ENCODE results near the gene NME7.

The NME7 gene

DNA sequence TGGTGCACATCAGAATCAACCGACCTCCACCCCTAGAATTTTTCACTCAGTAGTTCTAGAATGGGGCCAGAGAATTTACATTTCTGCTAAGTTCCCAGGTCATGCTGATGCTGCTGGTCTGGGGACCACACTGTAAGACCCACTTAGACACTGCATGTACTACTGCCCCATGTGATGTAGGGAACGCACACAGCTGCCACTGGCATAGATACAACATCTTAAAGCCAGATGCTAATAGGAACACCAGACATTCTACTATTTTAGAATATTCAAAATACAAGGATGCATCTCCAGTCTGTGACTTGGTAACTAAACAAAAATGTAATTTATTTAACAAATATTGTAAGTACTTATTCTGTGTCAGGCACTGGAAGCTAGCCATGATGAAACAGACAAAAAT is 275.2 kb downstream of the NME7 start:
- Histone ChIP-seq H3K4me3 (ENCODE audit: low read depth in 1 of 2, low read length in 1 of 2) (no peak overlapping the region), H3K27me3 (no peaks in the 10 kb centered on the region), H3K4me1 (ENCODE audit: control insufficient read depth in 1 of 2, insufficient read depth in 1 of 2, low read depth in 1 of 2, low read length in 1 of 2) (no peaks in the 10 kb centered on the region), H3K9me3 (no peaks in the 10 kb centered on the region), H3K36me3 (no peaks in the 10 kb centered on the region), H3K27ac (no peak overlapping the region)
- TF ChIP-seq, protein P1, sequence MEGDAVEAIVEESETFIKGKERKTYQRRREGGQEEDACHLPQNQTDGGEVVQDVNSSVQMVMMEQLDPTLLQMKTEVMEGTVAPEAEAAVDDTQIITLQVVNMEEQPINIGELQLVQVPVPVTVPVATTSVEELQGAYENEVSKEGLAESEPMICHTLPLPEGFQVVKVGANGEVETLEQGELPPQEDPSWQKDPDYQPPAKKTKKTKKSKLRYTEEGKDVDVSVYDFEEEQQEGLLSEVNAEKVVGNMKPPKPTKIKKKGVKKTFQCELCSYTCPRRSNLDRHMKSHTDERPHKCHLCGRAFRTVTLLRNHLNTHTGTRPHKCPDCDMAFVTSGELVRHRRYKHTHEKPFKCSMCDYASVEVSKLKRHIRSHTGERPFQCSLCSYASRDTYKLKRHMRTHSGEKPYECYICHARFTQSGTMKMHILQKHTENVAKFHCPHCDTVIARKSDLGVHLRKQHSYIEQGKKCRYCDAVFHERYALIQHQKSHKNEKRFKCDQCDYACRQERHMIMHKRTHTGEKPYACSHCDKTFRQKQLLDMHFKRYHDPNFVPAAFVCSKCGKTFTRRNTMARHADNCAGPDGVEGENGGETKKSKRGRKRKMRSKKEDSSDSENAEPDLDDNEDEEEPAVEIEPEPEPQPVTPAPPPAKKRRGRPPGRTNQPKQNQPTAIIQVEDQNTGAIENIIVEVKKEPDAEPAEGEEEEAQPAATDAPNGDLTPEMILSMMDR (IDR thresholded peaks at IDR 0.05): no peak

DNA sequence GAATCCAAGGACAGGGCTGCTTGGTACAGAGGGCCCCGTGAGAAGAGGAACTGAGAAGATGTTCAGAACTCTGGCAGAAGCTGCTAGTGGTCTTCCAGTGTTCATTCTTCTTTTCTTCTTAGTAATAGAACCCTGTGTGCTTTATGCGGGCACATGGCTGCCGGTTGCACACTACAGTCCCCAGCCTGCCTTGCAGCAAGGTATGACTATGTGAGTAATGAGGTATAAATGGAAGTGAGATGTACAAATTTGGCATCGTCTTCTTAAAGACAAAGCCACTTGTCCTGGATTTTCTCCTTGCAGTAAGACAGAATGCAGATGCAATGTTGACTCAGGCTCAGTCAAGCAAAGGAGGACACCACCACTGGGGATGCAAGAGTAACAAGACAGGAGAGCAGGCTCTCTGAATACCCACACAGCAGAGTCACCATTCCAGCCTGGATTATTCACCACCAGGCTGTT is 276.1 kb downstream of the NME7 start:
- H3K4me3 ChIP-seq (ENCODE audit: low read depth in 1 of 2, low read length in 1 of 2): no peak overlapping the region
- H3K4me1 ChIP-seq (ENCODE audit: control insufficient read depth in 1 of 2, insufficient read depth in 1 of 2, low read depth in 1 of 2, low read length in 1 of 2): no peaks in the 10 kb centered on the region
- TF ChIP-seq, protein P1 (IDR thresholded peaks at IDR 0.05): no peak
- H3K9me3 ChIP-seq: no peaks in the 10 kb centered on the region
- no peak overlapping the region for H3K27ac ChIP-seq
- no peaks in the 10 kb centered on the region for H3K36me3 ChIP-seq
- no peaks in the 10 kb centered on the region for H3K27me3 ChIP-seq

DNA sequence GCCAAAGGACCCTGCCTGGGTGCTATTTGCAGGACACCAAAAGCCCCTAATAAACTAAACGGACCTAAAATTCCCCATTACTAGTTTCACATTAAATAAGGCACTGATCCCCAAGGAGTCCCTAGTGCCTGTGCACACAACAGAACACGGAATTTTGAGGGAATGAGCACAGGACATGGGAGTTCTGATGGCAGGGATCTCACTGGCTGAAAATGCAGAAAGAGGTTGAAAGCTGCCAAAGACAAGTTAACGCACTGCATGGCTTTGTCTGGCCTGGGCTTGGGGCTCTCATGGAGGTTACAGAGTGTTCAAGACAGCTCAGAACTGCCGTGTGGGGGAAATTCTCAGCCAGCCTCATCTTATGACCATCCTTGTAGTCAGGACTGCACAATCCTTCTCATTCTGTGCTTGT is 276.7 kb downstream of the NME7 start:
- H3K27ac ChIP-seq: no peak overlapping the region
- no peaks in the 10 kb centered on the region for H3K4me1 ChIP-seq (ENCODE audit: control insufficient read depth in 1 of 2, insufficient read depth in 1 of 2, low read depth in 1 of 2, low read length in 1 of 2)
- H3K4me3 ChIP-seq (ENCODE audit: low read depth in 1 of 2, low read length in 1 of 2): no peak overlapping the region
- TF ChIP-seq, protein P1 (IDR thresholded peaks at IDR 0.05): no peak
- no peaks in the 10 kb centered on the region for H3K36me3 ChIP-seq
- H3K9me3 ChIP-seq: no peaks in the 10 kb centered on the region
- H3K27me3 ChIP-seq: no peaks in the 10 kb centered on the region

DNA sequence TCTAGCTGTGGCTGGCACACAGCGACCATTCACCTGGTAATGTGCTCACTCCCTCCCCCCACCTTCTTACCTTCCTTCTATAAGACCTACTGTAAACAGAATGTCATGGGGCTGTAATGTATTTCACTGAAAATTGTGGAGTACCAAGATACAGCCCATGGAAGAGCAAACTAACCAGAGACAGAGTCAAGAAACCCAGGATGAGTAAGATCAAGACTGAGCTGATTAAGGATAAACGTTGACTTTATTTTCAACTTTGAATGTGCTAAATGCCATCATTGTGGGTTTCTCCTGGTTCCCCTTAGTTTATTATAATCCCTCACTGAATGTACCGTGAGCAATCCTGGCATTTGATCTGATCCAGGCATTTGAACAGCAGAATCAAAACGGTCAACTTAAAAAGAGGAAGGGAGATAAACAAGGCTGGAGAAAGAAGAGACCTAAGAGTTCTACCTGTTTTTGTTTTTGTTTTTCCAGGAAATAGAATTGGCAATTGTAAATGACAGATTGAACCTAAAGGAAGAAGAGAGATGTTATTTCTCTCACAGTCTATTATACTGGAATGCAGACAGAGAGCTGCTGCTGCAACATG is 277.2 kb downstream of the NME7 start:
- Histone ChIP-seq H3K27ac (no peak overlapping the region), H3K27me3 (no peaks in the 10 kb centered on the region)
- TF ChIP-seq, protein P1 (IDR thresholded peaks at IDR 0.05): no peak

DNA sequence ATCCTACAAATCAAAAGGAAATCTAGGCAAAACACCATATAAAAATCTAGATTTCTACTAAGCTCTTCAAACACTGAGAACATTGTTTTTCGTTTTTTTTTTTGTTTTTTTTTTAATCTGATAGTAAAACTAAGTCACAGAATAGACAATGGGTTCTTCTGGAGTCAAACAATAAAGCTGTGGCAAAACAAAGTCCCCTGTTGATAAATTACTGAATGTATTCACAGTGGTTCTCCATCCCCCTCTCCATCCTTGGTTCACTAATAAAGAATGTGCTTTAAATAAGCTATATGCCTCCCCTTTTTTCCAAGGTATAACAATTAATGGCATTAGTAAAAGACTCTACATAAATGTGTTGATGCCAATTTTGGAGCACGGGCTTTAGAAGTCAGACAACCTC is 277.8 kb downstream of the NME7 start:
- no peak overlapping the region for H3K27ac ChIP-seq
- no peaks in the 10 kb centered on the region for H3K4me1 ChIP-seq (ENCODE audit: control insufficient read depth in 1 of 2, insufficient read depth in 1 of 2, low read depth in 1 of 2, low read length in 1 of 2)
- no peaks in the 10 kb centered on the region for H3K27me3 ChIP-seq
- H3K4me3 ChIP-seq (ENCODE audit: low read depth in 1 of 2, low read length in 1 of 2): no peak overlapping the region
- TF ChIP-seq, protein P1 (IDR thresholded peaks at IDR 0.05): no peak
- H3K9me3 ChIP-seq: no peaks in the 10 kb centered on the region
- no peaks in the 10 kb centered on the region for H3K36me3 ChIP-seq

More for the DNA sequence above, 277.2 kb downstream of the NME7 start:
- no peaks in the 10 kb centered on the region for H3K9me3 ChIP-seq
- no peaks in the 10 kb centered on the region for H3K4me1 ChIP-seq (ENCODE audit: control insufficient read depth in 1 of 2, insufficient read depth in 1 of 2, low read depth in 1 of 2, low read length in 1 of 2)
- H3K4me3 ChIP-seq (ENCODE audit: low read depth in 1 of 2, low read length in 1 of 2): no peak overlapping the region
- H3K36me3 ChIP-seq: no peaks in the 10 kb centered on the region
